Fibroblast of gingiva (primary cell): ENCODE measurements around the gene DUS3L.
A peak's percentile ranks its signal among the peaks of the same experiment; 100 is the strongest.

ENCODE experiments used
- DNase-seq: peaks from one replicate; pipeline ENCODE4 v3.0.0-alpha.2; 2011; ENCODE audit warnings: low read depth

Gene DUS3L

GRCh38 chr19:5790559-5791520, at the start of gene DUS3L:
Gene DUS3L (minus strand): TSS chr19:5791163. CDS start chr19:5791141, 22 bp downstream.
- peak; percentile 98 for DNase-seq

- DNase-seq: no peak
These were observed 48.4 kb upstream of the DUS3L start, which contains the start of gene FUT6 for GRCh38 chr19:5839065-5840017. Gene FUT6 (minus strand): TSS chr19:5839702. CDS start chr19:5832567, 7,135 bp downstream.

GRCh38 chr19:5838353-5839064, 47.5 kb upstream of the DUS3L start:
- no peak for DNase-seq

- no peak for DNase-seq
These were observed 46.9 kb upstream of the DUS3L start for GRCh38 chr19:5837761-5838352.

GRCh38 chr19:5832527-5833216, 41.7 kb upstream of the DUS3L start:
- DNase-seq: no peak

- DNase-seq: no peak
These were observed 41.1 kb upstream of the DUS3L start for GRCh38 chr19:5832061-5832460.

GRCh38 chr19:5831159-5831558, 40.2 kb upstream of the DUS3L start:
- DNase-seq: no peak

GRCh38 chr19:5829567-5830310, 38.8 kb upstream of the DUS3L start:
- DNase-seq: no peak

GRCh38 chr19:5828661-5829566, 38.0 kb upstream of the DUS3L start:
- DNase-seq: no peak

- DNase-seq: peak; percentile 87
These were observed 37.1 kb upstream of the DUS3L start for GRCh38 chr19:5827891-5828660.

- DNase-seq: no peak
These were observed 36.5 kb upstream of the DUS3L start for GRCh38 chr19:5827342-5827890.

- peak; percentile 34 for DNase-seq
These were observed 35.8 kb upstream of the DUS3L start for GRCh38 chr19:5826531-5827341.

- no peak for DNase-seq
These were observed 34.2 kb upstream of the DUS3L start for GRCh38 chr19:5825178-5825577.

GRCh38 chr19:5824751-5825150, 33.8 kb upstream of the DUS3L start:
- no peak for DNase-seq

GRCh38 chr19:5823579-5824281, 32.8 kb upstream of the DUS3L start:
- DNase-seq: no peak

GRCh38 chr19:5822181-5822844, 31.4 kb upstream of the DUS3L start:
- no peak for DNase-seq
